ENCODE measurements around the gene TMEM164.

TMEM164 gene

GRCh38 chrX:110042496-110042895, 39.6 kb downstream of the TMEM164 start:
- no peak for DNase-seq

- no peak for DNase-seq
These were observed 40.6 kb downstream of the TMEM164 start for GRCh38 chrX:110043506-110043905.

GRCh38 chrX:110044346-110045249, 41.7 kb downstream of the TMEM164 start:
- no peak for DNase-seq

- no peak for DNase-seq
These were observed 42.5 kb downstream of the TMEM164 start for GRCh38 chrX:110045421-110045820.

GRCh38 chrX:110046001-110046400, 43.1 kb downstream of the TMEM164 start:
- DNase-seq: no peak

GRCh38 chrX:110046971-110047370, 44.1 kb downstream of the TMEM164 start:
- DNase-seq: no peak

GRCh38 chrX:110049096-110049495, 46.2 kb downstream of the TMEM164 start:
- DNase-seq: no peak

GRCh38 chrX:110050386-110050785, 47.5 kb downstream of the TMEM164 start:
- no peak for DNase-seq

- no peak for DNase-seq
These were observed 48.0 kb downstream of the TMEM164 start for GRCh38 chrX:110050901-110051300.

GRCh38 chrX:110051559-110051958, 48.6 kb downstream of the TMEM164 start:
- no peak for DNase-seq

- no peak for DNase-seq
These were observed 49.4 kb downstream of the TMEM164 start for GRCh38 chrX:110052303-110052702.

- DNase-seq: no peak
These were observed 50.5 kb downstream of the TMEM164 start for GRCh38 chrX:110053453-110053852.

GRCh38 chrX:110055616-110056015, 52.7 kb downstream of the TMEM164 start:
- no peak for DNase-seq

- DNase-seq: no peak
These were observed 53.5 kb downstream of the TMEM164 start for GRCh38 chrX:110056419-110056818.

- no peak for DNase-seq
These were observed 56.5 kb downstream of the TMEM164 start for GRCh38 chrX:110059410-110059809.

- no peak for DNase-seq
These were observed 57.4 kb downstream of the TMEM164 start for GRCh38 chrX:110060317-110060716.

- DNase-seq: no peak
These were observed 58.1 kb downstream of the TMEM164 start for GRCh38 chrX:110060846-110061537.

- no peak for DNase-seq
These were observed 60.0 kb downstream of the TMEM164 start for GRCh38 chrX:110062919-110063318.

- DNase-seq: no peak
These were observed 63.7 kb downstream of the TMEM164 start for GRCh38 chrX:110066488-110067225.

- no peak for DNase-seq
These were observed 68.1 kb downstream of the TMEM164 start for GRCh38 chrX:110070970-110071369.

GRCh38 chrX:110081320-110081719, 78.4 kb downstream of the TMEM164 start:
- DNase-seq: no peak

- DNase-seq: no peak
These were observed 78.8 kb downstream of the TMEM164 start for GRCh38 chrX:110081740-110082139.

GRCh38 chrX:110082161-110082560, 79.2 kb downstream of the TMEM164 start:
- no peak for DNase-seq

All from CD4-positive, alpha-beta T cell treated with Interleukin-17A for 1 hour (primary cell).